PC-3 (cell line): ENCODE data around the gene FBXO24. TPM values are rescaled to one million over a fixed set of nuclear protein-coding genes. Genes with fewer than 3 reads are reported as not detected.

Experiments used
- ATAC-seq: fragments of 200-7000 bp; cut with Tn5 transposase; 2 replicates; pipeline ENCODE4 v1.9.1; 2020; ENCODE audit warnings: mild to moderate bottlenecking, moderate library complexity
- BruUV-seq: library from RNA; stranded (reverse); fragments of 400-500 nt; replicated peaks from 2 replicates; lab custom pipeline; 2021; lab: Mats Ljungman, UMichigan
- CTCF ChIA-PET: fragments of 300-600 bp; sonication (Branson Sonifier 250); formaldehyde crosslinking; loops from one replicate; lab custom pipeline; 2022; ENCODE audit warnings: antibody characterized with exemption; lab: Charles Lee
- POLR2A ChIA-PET: fragments of 300-600 bp; sonication (Branson Sonifier 250); formaldehyde crosslinking; loops from one replicate; lab custom pipeline; 2022; ENCODE audit warnings: antibody characterized with exemption; ENCODE audit not compliant: unreplicated experiment; lab: Charles Lee
- DNase-seq: peaks from one replicate; pipeline ENCODE4 v3.0.0-alpha.2; 2015
- H2AFZ ChIP-seq: fragments of 300-600 bp; sonication (generic); 2 replicates; pipeline ENCODE4 v1.6.0; 2016; ENCODE audit warnings: antibody characterized with exemption, low read length
- H3F3A ChIP-seq: fragments of 300-600 bp; sonication (generic); one replicate; pipeline ENCODE4 v1.6.0; 2017; ENCODE audit warnings: antibody characterized with exemption, low read length, control low read depth, mild to moderate bottlenecking; ENCODE audit not compliant: unreplicated experiment
- H3K27ac ChIP-seq: fragments of 300-600 bp; sonication (generic); 2 replicates; pipeline ENCODE4 v1.5.1; 2016; ENCODE audit warnings: mild to moderate bottlenecking, low read length
- H3K27me3 ChIP-seq: fragments of 300-600 bp; sonication (generic); 2 replicates; pipeline ENCODE4 v1.6.1; 2016; ENCODE audit warnings: low read length, mixed read lengths
- H3K36me3 ChIP-seq: fragments of 300-600 bp; sonication (generic); 2 replicates; pipeline ENCODE4 v1.6.1; 2016; ENCODE audit warnings: low read depth, mixed run types, low read length, mixed read lengths
- H3K4me1 ChIP-seq: fragments of 300-600 bp; sonication (generic); 2 replicates; pipeline ENCODE4 v1.5.1; 2016; ENCODE audit warnings: low read length; ENCODE audit not compliant: insufficient read depth
- H3K4me2 ChIP-seq: fragments of 300-600 bp; sonication (generic); 2 replicates; pipeline ENCODE4 v1.6.0; 2016; ENCODE audit warnings: low read length
- H3K4me3 ChIP-seq: fragments of 300-600 bp; sonication (generic); 2 replicates; pipeline ENCODE4 v1.5.1; 2016; ENCODE audit warnings: mild to moderate bottlenecking, low read length, mixed read lengths
- H3K79me2 ChIP-seq: fragments of 300-600 bp; sonication (generic); 2 replicates; pipeline ENCODE4 v1.6.1; 2017; ENCODE audit warnings: low read length, mixed read lengths
- H3K9ac ChIP-seq: fragments of 300-600 bp; sonication (generic); 2 replicates; pipeline ENCODE4 v1.6.0; 2016; ENCODE audit warnings: mild to moderate bottlenecking, low read length
- H3K9me2 ChIP-seq: fragments of 300-600 bp; sonication (generic); replicated peaks from 2 replicates; pipeline ENCODE4 v1.6.1; 2016; ENCODE audit warnings: mixed run types, low read length, mixed read lengths
- H3K9me3 ChIP-seq: fragments of 300-600 bp; sonication (generic); 2 replicates; pipeline ENCODE4 v1.6.1; 2016; ENCODE audit warnings: low read length, mixed read lengths
- H4K20me1 ChIP-seq: fragments of 300-600 bp; sonication (generic); 2 replicates; pipeline ENCODE4 v1.6.1; 2016; ENCODE audit warnings: low read length, mixed read lengths
- EZH2 ChIP-seq: fragments of 300-600 bp; sonication (generic); IDR thresholded peaks from one replicate; pipeline ENCODE4 v1.6.1; 2017; ENCODE audit warnings: antibody characterized with exemption, mild to moderate bottlenecking, low read length; ENCODE audit not compliant: unreplicated experiment
- EZH2phosphoT487 ChIP-seq: fragments of 300-600 bp; sonication (generic); IDR thresholded peaks from 2 replicates; pipeline ENCODE4 v1.6.1; 2018; ENCODE audit warnings: mild to moderate bottlenecking, antibody characterized with exemption, low read length, borderline replicate concordance
- intact Hi-C: fragments of 100-400 bp; cut with micrococcal nuclease; formaldehyde crosslinking; loops from 2 replicates; pipeline ENCODE4 v1.9.0; 2023
- total RNA-seq: library from RNA; depleted of rRNA; stranded (reverse); fragments of >200 nt; gene quantifications from 2 replicates; pipeline ENCODE4 v1.2.3, GENCODE V29; 2014
- TF ChIP-seq, protein P1 (sequence below): fragments of 300-600 bp; sonication (generic); conservative IDR thresholded peaks from 2 replicates; pipeline ENCODE4 v1.5.1; 2017; ENCODE audit warnings: antibody characterized with exemption, low read depth, mild to moderate bottlenecking, low read length

FBXO24 gene
- total RNA-seq, 1 experiment from 2014 or later, result 0.40 TPM

DNA sequence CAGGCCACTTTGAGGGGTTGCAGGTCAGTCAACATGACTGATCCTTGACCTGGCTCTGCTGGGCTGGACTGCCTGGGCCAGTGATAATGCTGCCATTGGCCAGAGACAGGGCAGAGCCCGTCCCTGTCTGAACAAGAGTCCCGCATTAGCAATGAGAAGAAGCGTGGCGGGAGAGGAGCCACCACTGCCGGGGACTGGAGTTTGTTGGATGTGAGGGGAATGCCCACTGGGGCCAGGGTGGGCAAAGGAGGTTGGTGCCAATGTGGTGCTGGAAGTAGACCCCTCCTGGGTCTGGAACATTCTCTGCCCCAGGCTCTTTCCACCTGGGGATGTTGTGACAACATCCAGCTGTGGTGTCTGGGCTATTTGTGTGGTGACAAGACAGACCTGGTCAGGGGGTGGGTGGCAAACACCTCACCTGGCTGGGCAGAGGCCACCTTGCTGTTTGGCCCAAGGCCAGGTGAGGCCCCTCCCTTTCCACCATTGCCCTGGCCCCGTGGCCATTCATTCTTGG is 20.1 kb upstream of the FBXO24 start:
- POLR2A ChIA-PET, result interaction anchor here (0.6 kb wide), 1 partner anchor 19 kb away, joined by 3 read pairs; no protein-coding TSS in a partner anchor
- Histone ChIP-seq H3K9me3 (no peaks in the 10 kb centered on the region), H3F3A (no peaks in the 10 kb centered on the region), H3K79me2 (no peaks in the 10 kb centered on the region), H3K4me3 (no peak overlapping the region), H2AFZ (no peak overlapping the region), H3K9me2 (no peaks in the 10 kb centered on the region), H3K4me2 (no peak overlapping the region), H3K4me1 (no peaks in the 10 kb centered on the region; the same call in 1 of the 2 replicates), H4K20me1 (no peaks in the 10 kb centered on the region), H3K27me3 (no peaks in the 10 kb centered on the region), H3K9ac (no peak overlapping the region), H3K27ac (no peak overlapping the region), H3K36me3 (no peaks in the 10 kb centered on the region)
- ATAC-seq (no peak), DNase-seq (no peak)
- TF ChIP-seq, protein P1, sequence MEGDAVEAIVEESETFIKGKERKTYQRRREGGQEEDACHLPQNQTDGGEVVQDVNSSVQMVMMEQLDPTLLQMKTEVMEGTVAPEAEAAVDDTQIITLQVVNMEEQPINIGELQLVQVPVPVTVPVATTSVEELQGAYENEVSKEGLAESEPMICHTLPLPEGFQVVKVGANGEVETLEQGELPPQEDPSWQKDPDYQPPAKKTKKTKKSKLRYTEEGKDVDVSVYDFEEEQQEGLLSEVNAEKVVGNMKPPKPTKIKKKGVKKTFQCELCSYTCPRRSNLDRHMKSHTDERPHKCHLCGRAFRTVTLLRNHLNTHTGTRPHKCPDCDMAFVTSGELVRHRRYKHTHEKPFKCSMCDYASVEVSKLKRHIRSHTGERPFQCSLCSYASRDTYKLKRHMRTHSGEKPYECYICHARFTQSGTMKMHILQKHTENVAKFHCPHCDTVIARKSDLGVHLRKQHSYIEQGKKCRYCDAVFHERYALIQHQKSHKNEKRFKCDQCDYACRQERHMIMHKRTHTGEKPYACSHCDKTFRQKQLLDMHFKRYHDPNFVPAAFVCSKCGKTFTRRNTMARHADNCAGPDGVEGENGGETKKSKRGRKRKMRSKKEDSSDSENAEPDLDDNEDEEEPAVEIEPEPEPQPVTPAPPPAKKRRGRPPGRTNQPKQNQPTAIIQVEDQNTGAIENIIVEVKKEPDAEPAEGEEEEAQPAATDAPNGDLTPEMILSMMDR, result no peak
- no peak for TF ChIP-seq EZH2phosphoT487
- TF ChIP-seq EZH2, result no peak
- intact Hi-C loops, result no loop called here
- CTCF ChIA-PET, result interaction anchor here (0.6 kb wide), 1 partner anchor 126 kb away, joined by 4 read pairs; no protein-coding TSS in a partner anchor
- no TSS peak for BruUV-seq

DNA sequence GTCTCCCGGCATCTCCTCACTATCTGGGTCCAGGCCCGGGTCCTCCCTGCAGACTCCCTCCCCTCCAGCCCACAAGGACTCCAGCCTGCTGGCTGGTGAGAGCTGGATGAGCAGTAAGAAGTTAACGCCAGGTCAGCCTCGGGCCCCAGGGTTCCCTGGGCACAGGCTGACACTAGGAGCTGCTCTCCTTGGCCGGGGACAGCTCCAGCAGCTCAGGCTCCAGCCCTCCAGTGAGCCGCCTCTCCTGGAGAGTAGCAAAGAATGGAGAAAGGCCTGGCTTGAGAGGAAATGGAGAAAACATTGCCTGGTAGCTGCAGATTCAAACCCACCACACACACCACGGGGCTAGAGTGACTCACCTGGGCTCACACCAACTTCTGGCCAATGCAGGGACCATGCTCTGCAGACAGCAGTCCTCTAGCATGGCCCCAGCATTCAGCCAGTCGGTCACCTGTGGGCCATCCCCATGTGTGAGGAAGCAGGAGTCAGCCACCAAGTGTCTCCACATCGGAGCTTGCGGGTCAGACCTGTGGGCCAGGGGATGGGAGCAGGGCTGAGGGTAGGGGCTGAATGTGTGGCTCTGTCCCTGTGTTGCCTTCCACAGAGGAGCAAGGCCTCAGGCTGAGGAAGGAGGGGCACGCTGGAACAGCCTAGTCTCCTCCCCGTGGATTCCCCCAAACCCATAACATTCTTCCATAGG is 18.9 kb upstream of the FBXO24 start:
- Histone ChIP-seq H3K9ac (no peak overlapping the region), H3K36me3 (no peaks in the 10 kb centered on the region), H3K27ac (no peak overlapping the region), H3K79me2 (no peaks in the 10 kb centered on the region), H3K9me3 (no peaks in the 10 kb centered on the region), H3K27me3 (no peaks in the 10 kb centered on the region), H3F3A (no peaks in the 10 kb centered on the region), H3K9me2 (no peaks in the 10 kb centered on the region), H3K4me3 (no peak overlapping the region), H4K20me1 (no peaks in the 10 kb centered on the region), H3K4me2 (no peak overlapping the region), H2AFZ (no peak overlapping the region), H3K4me1 (no peaks in the 10 kb centered on the region; the same call in 1 of the 2 replicates)
- no TSS peak for BruUV-seq
- intact Hi-C loops, result no loop called here
- POLR2A ChIA-PET, result no interaction called here
- CTCF ChIA-PET, result no interaction called here
- no peak for ATAC-seq
- TF ChIP-seq EZH2, result no peak
- TF ChIP-seq, protein P1, result no peak
- no peak for TF ChIP-seq EZH2phosphoT487
- DNase-seq, result no peak

DNA sequence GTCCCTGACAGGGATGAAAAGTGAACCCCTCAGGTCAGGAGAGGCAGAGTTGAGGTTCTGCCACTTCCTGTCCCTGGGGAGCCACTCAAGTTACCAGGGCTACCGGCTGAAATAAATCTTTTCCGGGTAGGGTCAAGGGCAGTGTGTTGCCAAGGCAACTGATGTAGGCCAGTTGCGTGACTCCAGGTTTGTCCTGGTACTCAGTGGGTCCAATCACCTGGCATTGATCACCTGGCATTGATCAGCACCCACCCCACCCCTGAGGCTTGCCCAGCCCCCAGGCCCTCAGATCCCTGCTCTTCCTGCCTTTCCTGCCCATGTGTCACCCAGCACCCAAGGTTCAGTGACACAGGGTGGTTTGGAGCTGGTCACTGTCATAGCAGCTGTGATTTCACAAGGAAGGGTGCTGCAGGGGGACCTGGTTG is 18.4 kb upstream of the FBXO24 start:
- H3K4me1 ChIP-seq, result no peaks in the 10 kb centered on the region; the same call in 1 of the 2 replicates

More for the DNA sequence above, 18.4 kb upstream of the FBXO24 start:
- Histone ChIP-seq H3K79me2 (no peaks in the 10 kb centered on the region), H3K9ac (no peak overlapping the region), H3K27ac (no peak overlapping the region), H4K20me1 (no peaks in the 10 kb centered on the region), H3K4me2 (no peak overlapping the region), H3K9me3 (no peaks in the 10 kb centered on the region), H3K36me3 (no peaks in the 10 kb centered on the region), H3K27me3 (no peaks in the 10 kb centered on the region), H3F3A (no peaks in the 10 kb centered on the region), H3K9me2 (no peaks in the 10 kb centered on the region), H3K4me3 (no peak overlapping the region), H2AFZ (no peak overlapping the region)
- intact Hi-C loops, result no loop called here
- DNase-seq (no peak), ATAC-seq (no peak)
- ChIA-PET CTCF (no interaction called here), POLR2A (no interaction called here)
- TF ChIP-seq EZH2phosphoT487, result no peak
- TF ChIP-seq, protein P1, result no peak
- no peak for TF ChIP-seq EZH2
- no TSS peak for BruUV-seq
